ENCODE measurements around the gene PATL2.

PATL2 gene

GRCh38 chr15:44663410-44664308, 47.5 kb downstream of the PATL2 start, which contains the start of gene SPG11:
SPG11 (minus strand) TSS chr15:44663662; CDS start chr15:44663647, 15 bp downstream.
- DNase-seq (ENCODE audit: low read depth): peak; percentile 98
- H3K4me3 ChIP-seq (ENCODE audit: low read depth, low read length): peak within 1 kb of the TSS; percentile 96
- TF ChIP-seq CTCF (IDR thresholded peaks at IDR 0.05; ENCODE audit: low read depth, low read length, missing control alignments): peak; percentile 95

GRCh38 chr15:44662478-44663409, 48.4 kb downstream of the PATL2 start:
- peak; percentile 80 for DNase-seq (ENCODE audit: low read depth)
- no peak for TF ChIP-seq CTCF (IDR thresholded peaks at IDR 0.05; ENCODE audit: low read depth, low read length, missing control alignments)
- H3K4me3 ChIP-seq (ENCODE audit: low read depth, low read length): peak overlapping the region; percentile 96

- no peak for DNase-seq (ENCODE audit: low read depth)
- no peak for TF ChIP-seq CTCF (IDR thresholded peaks at IDR 0.05; ENCODE audit: low read depth, low read length, missing control alignments)
- peak overlapping the region; percentile 96; the same call in 1 of the 2 replicates for H3K4me3 ChIP-seq (ENCODE audit: low read depth, low read length)
Measured at GRCh38 chr15:44661576-44661975, 49.5 kb downstream of the PATL2 start.

GRCh38 chr15:44659056-44659455, 52.1 kb downstream of the PATL2 start:
- no peak for TF ChIP-seq CTCF (IDR thresholded peaks at IDR 0.05; ENCODE audit: low read depth, low read length, missing control alignments)
- H3K4me3 ChIP-seq (ENCODE audit: low read depth, low read length): no peak overlapping the region
- no peak for DNase-seq (ENCODE audit: low read depth)

- no peak for DNase-seq (ENCODE audit: low read depth)
- no peak overlapping the region for H3K4me3 ChIP-seq (ENCODE audit: low read depth, low read length)
- no peak for TF ChIP-seq CTCF (IDR thresholded peaks at IDR 0.05; ENCODE audit: low read depth, low read length, missing control alignments)
Measured at GRCh38 chr15:44657378-44657777, 53.7 kb downstream of the PATL2 start.

- no peak for DNase-seq (ENCODE audit: low read depth)
- TF ChIP-seq CTCF (IDR thresholded peaks at IDR 0.05; ENCODE audit: low read depth, low read length, missing control alignments): no peak
- no peak overlapping the region for H3K4me3 ChIP-seq (ENCODE audit: low read depth, low read length)
Measured at GRCh38 chr15:44656913-44657312, 54.2 kb downstream of the PATL2 start.
